ENCODE results near the gene CCKAR. TPM values are rescaled to one million over a fixed set of nuclear protein-coding genes. Genes with fewer than 3 reads are reported as not detected.

Gene CCKAR
- total RNA-seq, 1 donor from 2014 or later = not detected

DNA sequence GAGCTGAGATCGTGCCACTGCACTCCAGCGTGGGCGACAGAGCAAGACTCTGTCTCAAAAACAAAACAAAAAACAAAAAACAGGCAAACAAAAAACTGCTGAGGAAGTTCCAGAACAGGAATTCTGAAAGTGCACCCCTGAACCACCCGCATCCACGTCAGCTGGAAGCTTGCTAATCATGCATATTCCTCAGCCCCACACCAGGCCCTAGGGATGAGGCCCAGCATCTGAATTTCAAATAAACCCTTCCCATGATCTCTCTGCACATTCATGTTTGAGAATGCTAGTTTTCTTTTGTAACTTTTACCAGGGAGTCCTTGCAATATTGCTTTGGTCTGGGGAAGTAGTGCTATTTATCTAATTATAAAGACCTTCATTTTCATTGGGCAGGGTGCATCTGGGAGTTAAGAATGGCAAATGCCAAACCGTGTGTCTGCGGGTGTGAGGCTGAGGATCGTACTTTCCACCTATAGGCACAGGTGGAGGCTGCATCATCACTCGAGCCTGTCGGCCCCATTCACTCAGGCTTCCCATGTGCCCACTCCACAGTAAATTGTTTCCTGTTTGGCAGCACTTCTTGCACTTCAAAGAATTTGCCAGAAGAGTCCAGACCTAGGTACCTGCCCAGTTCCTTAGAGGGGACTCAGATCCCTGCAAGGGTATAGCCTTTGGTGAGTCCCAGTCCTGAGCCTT lies 23.6 kb downstream of the CCKAR start:
- no peak for ATAC-seq
- DNase-seq = no peak
- intact Hi-C loops (cut with micrococcal nuclease) = no loop called here

DNA sequence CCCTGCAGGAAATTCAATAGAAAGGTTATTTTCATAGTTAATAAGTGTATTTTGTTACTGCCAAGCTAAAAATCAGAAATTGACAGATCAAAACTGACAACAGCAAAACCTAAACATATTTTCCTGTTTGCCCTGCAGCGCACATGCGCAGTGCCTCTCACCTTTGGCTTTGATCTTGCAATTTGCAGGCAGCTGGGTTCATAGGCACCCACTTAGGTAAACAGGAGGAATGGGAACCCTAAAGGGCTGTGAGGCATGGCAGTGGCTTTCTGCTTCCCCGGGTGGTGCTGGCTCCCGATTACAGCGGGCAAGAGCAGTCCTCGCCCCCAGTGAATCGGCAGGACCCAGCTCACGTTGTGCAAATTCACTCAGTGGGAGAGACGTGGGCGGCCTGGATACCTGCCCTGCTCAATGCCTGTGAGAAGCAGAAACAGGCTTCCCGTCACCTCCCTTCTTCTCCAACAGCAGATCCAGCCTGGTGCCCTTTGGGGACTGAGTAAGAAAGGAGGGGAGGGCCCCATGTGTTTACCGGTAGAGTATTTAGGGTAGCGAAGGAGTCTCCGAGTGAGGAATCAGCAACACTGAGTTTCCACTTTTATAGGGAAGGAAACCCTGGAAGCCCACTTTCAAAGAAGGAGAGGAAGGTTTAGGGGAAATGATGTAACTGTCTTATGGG lies 25.7 kb downstream of the CCKAR start:
- intact Hi-C loops (cut with micrococcal nuclease) = no loop called here
- no peak for DNase-seq
- ATAC-seq = no peak

DNA sequence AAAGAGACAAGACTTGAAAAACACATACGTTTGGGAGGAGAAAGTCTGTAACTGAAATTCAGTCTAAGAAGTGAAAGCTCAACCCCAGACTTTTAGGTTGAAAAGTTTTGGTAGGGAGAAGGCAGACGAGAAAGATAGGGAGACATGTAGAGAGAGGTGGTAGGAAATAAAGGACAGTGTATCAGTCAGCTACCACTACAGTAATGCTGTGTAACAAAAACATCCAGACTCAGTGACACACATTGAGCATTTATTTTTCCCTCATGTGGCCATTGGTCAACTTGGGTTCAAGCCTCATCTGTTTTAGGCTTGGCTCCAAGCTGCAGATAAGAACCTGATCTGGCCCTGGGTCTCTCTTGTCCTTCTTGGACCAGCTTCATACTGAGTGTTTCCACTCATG lies 26.9 kb downstream of the CCKAR start:
- DNase-seq = no peak
- no peak for ATAC-seq
- intact Hi-C loops (cut with micrococcal nuclease) = no loop called here

DNA sequence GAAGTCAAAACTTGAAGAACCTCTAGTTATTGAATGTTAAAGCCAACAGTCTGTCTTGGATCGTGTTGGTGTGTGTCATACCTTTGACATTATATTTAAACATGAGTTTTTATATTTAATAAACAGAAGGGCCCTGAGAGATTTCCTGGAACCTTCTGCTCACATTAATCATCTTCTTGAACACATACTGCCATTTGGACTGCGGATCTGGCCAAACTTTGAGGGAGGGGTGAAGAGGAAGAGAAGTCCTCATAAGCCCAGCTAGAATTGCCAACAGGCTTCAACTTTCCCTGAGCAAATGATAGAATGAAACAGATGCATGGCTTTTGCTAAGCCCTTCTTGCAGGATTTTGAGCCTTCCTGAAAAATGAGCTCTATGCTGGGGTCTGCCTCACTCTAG lies 27.4 kb downstream of the CCKAR start:
- intact Hi-C loops (cut with micrococcal nuclease) = no loop called here
- ATAC-seq (no peak), DNase-seq (no peak)

DNA sequence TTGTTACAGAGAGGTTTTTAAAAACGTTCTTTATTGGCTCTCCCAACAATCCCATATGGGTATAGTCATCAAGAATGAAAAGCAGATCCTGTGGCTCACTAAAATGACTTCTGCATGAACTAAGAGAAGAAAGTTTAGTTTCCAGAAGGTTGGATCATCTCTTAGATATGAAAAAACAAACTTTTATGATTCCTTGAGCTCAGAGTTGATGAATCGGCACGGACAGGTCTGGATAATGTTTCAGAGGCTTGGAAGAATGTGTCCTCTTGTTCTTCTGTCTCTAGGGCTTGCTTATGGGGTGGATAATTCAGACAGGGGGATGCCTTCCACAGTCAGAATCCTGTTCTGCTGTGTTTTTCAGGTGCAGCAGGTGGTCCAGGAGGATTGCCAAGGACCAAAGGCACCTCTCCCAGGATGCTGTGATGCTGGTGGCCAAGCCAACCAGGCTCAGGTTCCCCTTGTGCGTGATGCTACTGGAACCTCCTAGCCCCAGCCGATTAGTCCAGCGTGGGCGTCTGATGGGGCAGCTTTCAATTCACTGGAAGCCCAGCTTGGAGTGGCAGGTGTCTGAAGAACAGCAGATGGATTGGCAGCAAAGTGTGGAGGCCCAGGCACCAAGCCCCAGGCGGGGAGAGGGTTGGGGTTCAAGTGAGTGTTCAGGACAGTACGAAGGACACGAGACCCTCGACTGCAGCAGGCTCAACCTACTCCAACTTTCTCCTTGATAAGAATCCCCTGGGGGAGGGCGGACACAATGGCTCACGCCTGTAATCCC lies 30.3 kb downstream of the CCKAR start:
- intact Hi-C loops (cut with micrococcal nuclease) = loop anchor here (5.0 to 10.0 kb wide), 2 partner anchors 255 to 552 kb away; no protein-coding TSS in a partner anchor
- no peak for DNase-seq
- no peak for ATAC-seq

DNA sequence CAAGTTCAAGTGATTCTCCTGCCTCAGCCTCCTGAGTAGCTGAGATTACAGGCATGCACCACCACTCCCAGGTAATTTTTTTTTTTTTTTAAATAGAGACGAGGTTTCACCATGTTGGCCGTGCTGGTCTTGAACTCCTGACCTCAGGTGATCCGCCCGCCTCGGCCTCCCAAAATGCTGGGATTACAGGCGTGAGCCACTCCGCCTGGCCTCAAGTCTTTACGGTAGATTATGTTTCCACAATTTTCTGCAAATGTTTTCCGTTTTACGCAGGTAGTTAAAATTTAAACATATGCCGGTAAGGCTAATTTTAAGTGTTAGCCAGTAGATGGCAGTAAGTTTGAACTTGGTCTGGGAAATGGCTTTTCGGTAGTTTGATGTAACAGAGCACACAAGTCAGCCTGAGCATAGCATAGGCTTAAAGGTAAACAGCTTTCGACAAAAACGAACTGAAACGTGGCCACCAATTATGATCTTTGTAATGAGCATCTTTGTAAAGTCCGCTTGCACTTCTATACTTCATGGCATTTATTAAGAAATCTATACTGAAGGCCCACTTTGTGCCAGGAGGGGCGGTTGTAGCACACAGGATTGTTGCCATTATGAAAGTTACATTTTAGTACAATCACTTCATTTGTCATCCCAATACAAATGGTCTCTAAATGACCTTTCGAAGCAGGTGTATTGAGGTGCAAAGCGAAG lies 31.1 kb downstream of the CCKAR start:
- DNase-seq (no peak), ATAC-seq (peak; percentile 43)
- intact Hi-C loops (cut with micrococcal nuclease) = loop anchor here (5.0 to 10.0 kb wide), 2 partner anchors 256 to 553 kb away; no protein-coding TSS in a partner anchor

DNA sequence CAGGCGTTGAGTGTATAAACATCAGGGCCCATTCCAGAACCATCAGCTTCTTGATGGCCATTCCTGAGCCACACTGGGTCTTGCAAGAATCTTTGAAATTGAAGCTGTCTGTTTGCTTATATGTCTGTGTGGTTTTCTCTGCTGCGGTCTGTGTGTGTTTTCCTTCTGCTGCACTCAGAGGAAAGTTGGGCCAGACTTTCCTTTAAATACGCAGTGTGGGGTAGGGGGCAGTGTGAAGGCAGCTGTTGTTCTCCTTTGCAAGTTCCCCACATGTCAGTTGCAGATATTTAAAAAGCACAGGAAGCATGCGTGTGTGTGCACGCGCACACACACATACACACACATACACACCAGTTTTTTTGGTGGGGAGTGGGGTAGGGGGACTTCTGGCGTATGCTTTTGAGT lies 32.1 kb downstream of the CCKAR start:
- ATAC-seq = no peak
- no peak for DNase-seq
- intact Hi-C loops (cut with micrococcal nuclease) = loop anchor here (5.0 to 10.0 kb wide), 2 partner anchors 257 to 554 kb away; no protein-coding TSS in a partner anchor

DNA sequence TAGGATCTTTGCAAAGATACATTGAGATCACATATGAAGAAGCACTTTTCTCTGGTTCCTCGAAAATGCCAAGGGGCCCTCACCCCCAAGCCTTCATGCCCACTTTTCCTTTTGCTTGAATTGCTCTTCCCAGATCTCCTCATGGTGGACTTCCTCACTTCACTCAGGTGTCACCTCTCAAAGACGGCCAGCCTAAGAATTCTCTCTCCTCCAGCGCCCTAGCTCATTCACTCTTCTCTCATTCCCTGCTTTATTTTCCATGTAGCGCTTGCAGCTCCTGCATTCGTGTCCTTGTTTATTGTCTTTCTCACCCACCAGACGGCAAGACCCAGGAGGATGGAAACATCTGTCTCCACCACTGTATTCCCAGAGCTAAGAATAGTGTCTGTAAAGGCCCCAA lies 32.9 kb downstream of the CCKAR start:
- DNase-seq (no peak), ATAC-seq (no peak)
- intact Hi-C loops (cut with micrococcal nuclease) = loop anchor here (5.0 to 10.0 kb wide), 2 partner anchors 257 to 555 kb away; no protein-coding TSS in a partner anchor

DNA sequence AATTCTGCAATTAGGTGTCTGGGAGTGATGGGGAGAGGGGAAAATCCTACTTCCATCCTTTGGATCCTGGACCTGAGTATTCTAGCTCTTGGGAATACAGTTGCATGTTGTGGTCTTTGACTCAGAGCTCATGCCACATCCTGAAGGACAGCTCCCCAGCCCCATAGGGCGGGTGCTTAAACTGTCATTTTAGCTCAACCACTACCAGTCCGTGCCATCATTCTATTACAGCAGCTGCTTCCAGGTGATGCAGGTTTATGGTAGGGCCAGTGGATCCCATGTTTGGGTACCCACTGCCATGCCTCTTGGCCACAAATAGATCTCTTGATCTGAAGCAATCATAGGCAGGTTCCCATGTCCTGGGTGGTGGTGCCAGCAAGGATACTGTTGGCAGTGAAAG lies 34.7 kb downstream of the CCKAR start:
- intact Hi-C loops (cut with micrococcal nuclease) = loop anchor here (5.0 to 10.0 kb wide), 2 partner anchors 259 to 557 kb away; no protein-coding TSS in a partner anchor
- DNase-seq = no peak
- ATAC-seq = no peak

DNA sequence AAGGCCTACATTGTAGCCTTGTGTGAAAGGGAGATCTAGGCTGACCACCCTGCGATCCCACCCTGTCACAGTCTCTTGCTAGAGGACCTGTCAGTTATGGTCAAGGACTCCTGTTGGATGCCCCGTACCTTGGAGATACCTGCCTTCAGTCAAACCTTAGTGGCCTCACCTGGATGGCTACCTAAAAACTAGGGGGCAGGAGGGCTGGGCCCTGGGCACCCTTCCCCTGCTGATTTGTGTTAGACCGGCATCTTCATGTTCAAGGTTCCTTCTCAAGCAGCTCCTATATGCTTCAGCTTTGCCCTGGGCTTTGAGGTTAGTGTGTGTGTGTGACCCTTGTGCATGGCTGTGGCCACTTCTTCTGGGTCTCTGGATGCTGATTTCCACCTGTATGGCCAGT lies 35.3 kb downstream of the CCKAR start:
- intact Hi-C loops (cut with micrococcal nuclease) = loop anchor here (5.0 to 10.0 kb wide), 2 partner anchors 260 to 557 kb away; no protein-coding TSS in a partner anchor
- ATAC-seq = no peak

DNA sequence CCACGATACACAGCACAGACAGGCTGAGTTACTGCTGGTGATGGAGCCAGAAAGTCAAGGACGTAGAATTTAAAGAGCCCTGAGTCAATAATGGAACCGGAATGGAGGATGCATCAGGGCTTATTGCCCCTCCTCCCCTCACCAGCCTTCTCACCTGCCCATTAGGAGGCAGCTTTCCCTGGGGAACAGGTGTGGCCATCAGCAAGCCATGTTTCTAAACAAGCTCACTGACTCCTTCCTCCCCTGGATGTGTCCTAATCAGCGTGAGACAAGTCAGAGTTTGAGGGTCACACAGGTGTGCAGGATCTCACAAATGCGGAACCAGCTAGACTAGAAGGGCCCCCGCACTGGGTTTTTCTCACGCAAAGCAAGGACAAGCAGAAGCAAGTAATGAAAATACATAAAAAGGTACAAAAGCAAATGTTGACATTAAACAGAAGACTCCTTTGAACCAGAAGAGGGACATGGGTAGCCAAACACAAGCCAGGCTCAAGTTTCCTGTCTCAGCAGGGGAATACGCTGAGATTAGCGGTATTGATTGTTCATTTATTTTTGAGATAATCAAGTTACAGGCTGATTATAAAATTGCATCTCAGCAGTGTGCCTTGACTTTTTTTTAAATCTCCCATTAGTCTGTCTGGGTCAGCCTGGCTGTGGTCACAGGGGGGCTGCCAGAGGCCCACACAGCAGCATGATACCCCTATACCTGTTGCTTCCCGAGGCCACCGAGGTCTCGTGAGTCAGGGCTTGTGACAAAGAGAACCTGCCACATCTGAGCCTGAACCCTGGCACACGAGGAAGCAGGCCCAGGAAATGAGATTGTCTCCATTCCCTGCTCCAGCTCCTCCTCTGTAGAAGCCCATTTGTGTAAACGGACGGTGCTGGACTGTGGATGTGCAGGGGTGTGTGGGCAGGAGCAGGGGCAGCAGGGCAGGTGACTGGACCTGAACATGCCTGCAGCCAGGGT lies 37.4 kb downstream of the CCKAR start:
- intact Hi-C loops (cut with micrococcal nuclease) = loop anchor here (10.0 kb wide), 1 partner anchor 262 kb away; no protein-coding TSS in a partner anchor
- ATAC-seq (no peak), DNase-seq (no peak)

More for the DNA sequence above, 35.3 kb downstream of the CCKAR start:
- DNase-seq = no peak

DNA sequence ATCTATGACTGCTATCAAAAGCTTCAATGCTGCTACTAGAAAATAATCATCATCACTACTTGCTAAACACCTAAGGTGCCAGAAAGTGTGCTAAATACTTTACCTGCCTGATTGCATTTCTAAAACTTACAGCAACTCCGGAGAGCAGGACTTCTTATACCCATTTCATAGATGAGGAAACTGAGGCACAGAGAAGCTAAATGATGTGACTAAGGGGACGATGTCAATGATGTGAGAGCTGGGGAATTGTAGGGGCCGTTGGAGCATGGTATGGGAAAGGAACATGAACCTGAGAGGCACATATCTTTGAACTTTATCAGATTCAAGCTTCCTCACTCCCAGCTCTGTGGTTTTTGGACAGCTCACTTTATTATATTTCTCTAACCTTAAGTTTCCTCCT lies 38.7 kb downstream of the CCKAR start:
- intact Hi-C loops (cut with micrococcal nuclease) = loop anchor here (10.0 kb wide), 1 partner anchor 263 kb away; no protein-coding TSS in a partner anchor
- ATAC-seq (no peak), DNase-seq (no peak)

DNA sequence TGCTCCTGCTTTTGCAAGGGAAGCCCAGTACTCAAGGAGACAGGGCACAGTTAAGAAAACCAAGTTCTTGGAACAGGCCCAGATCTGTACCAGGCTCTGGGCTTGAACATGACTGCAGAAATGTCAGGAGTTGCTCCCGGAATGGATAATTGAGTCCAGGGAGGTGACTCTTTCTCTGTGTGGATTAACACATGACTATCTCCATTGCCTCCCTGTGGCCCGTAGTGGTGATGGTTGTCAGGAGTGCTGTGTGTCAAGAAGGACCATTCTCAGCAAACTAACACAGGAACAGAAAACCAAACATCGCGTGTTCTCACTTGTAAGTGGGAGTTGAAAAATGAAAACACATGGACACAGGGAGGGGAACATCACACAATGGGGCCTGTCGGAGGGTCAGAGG lies 39.9 kb downstream of the CCKAR start:
- ATAC-seq (no peak), DNase-seq (no peak)
- intact Hi-C loops (cut with micrococcal nuclease) = loop anchor here (10.0 kb wide), 1 partner anchor 264 kb away; no protein-coding TSS in a partner anchor

DNA sequence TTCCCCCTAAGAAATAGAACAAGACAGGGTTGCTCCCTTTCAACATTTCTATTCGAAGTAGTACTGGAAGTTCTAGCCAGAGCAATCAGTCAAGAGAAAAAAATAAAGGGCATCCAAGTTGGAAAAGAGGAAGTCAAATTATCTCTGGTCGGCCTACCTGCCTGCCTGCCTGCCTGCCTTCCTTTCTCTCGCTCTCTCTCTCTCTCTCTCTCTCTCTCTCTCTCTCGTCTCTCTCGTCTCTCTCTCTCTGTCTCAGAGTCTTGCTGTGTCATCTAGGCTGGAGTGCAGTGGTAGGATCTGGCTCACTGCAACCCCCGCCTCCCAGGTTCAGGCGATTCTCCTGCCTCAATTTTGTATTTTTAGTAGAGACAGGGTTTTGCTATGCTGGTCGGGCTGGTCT lies 42.9 kb downstream of the CCKAR start:
- intact Hi-C loops (cut with micrococcal nuclease) = no loop called here
- no peak for ATAC-seq
- DNase-seq = no peak

DNA sequence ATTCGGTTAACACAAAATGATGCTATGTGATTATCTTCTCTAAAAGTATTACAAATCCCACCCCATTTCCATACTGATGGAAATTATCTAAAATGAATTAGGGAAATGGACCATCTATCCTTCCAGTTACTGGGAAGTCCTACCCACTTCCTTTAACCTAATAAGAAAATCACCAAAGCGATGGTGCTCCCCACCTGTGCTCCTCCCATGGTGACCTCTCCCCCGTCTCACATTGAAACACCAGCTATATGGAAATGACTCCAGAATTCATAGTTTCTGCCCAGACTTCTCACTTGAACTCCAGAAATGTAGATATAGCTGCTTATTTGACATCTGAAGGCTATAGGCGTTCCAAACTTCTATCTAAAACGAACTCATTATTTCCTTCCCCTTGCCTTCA lies 48.5 kb downstream of the CCKAR start:
- ATAC-seq (no peak), DNase-seq (no peak)
- intact Hi-C loops (cut with micrococcal nuclease) = no loop called here

DNA sequence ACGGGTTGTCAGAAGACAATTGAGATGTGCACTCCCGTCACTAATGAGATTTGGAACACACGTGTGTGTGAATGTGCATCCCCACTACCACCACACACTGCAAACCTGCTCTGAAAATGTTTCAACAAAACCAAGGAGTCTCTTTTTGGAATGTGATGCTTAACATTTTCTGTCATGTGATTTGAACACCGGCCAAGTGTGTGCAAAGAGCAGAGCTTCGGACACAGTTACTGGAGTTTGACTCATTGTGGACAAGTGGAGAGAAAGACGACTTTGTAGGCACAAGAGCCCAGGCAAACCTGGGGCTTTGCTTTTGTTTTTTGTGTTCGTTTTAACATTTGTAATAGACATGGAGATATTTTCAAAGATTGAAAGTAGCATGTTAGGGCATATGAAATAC lies 49.2 kb downstream of the CCKAR start:
- ATAC-seq (no peak), DNase-seq (no peak)
- intact Hi-C loops (cut with micrococcal nuclease) = no loop called here

DNA sequence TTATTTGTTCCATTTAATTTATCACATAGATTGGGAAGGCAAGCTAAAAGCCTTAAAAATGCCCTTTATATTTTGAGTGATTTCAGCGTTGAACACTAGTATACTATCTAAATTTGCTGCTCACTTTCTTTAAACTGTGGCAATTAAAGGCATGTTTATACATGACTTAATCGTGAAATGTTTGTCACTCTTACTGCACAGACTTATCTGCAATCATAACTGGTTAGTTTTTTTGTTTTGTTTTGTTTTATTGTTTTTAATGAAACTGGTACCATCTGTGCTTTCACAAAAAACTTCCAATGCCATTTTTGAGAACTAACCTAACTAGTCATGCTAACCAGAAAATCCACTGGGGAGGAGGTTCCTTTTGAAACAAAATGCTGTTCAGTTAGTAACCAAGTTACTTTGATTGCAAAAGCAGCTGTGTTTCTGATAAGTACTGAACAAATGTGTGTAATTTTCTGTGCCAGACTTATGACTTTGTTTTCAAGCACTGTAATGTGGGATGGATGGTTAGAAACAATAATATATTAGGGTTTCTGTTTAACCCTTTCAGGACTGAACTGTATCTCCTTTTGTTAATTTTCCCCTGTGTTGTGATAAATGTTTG lies 56.1 kb downstream of the CCKAR start:
- no peak for DNase-seq
- intact Hi-C loops (cut with micrococcal nuclease) = no loop called here
- peak; percentile 44 for ATAC-seq

DNA sequence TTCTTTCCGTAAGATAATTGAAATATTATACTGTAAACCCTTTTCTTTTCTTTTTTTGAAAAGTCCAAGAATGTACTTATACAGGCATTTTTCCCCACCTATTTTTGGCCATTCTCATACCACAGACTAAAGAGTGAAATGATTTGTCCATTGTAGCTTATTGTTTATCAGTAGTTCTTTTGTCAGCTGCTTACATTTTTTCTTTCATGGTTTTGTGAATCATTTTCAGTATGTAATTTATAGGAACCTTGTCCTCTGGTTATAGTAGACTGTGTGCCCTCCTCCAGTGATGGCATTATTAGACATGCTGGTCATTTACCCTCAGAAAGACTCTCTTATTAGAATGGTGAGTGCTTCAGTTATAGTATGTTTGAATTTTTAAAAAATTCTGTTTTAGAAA lies 56.7 kb downstream of the CCKAR start:
- intact Hi-C loops (cut with micrococcal nuclease) = no loop called here
- no peak for DNase-seq

More for the DNA sequence above, 56.7 kb downstream of the CCKAR start:
- no peak for ATAC-seq
